HEK293 (cell line): ENCODE data around the gene LRIT1.

Experiments
- KLF10 ChIP-seq: fragments of 450-650 bp; IDR thresholded peaks from 2 replicates; pipeline ENCODE4 v1.5.1; 2018; ENCODE audit warnings: missing biosample characterization, mild to moderate bottlenecking, missing genetic modification characterization
- KLF16 ChIP-seq: fragments of 450-650 bp; formaldehyde crosslinking; IDR thresholded peaks from 2 replicates; pipeline ENCODE4 v1.5.1; 2017; ENCODE audit warnings: missing biosample characterization, missing genetic modification characterization
- PRDM1 ChIP-seq: fragments of 450-650 bp; formaldehyde crosslinking; IDR thresholded peaks from 2 replicates; pipeline ENCODE4; 2016; ENCODE audit warnings: missing biosample characterization, missing genetic modification characterization
- ZNF274 ChIP-seq, 2 experiments: fragments of 200-500 bp in 1 of 2; fragments of 450-650 bp in 1 of 2; sonication (Bioruptor generic) in 1 of 2; formaldehyde crosslinking in 1 of 2; IDR thresholded peaks; 2 replicates each; pipeline versions ENCODE4 v1.5.1 to v1.6.1; 2014 to 2016; ENCODE audit warnings: borderline replicate concordance in 1 of 2, inconsistent platforms in 1 of 2, low read length in 1 of 2, missing biosample characterization in 1 of 2, missing genetic modification characterization in 1 of 2
- ZNF324 ChIP-seq: fragments of 450-650 bp; formaldehyde crosslinking; IDR thresholded peaks from 2 replicates; pipeline ENCODE4 v1.5.1; 2016; ENCODE audit warnings: missing biosample characterization, missing genetic modification characterization
- ZNF560 ChIP-seq: fragments of 450-650 bp; formaldehyde crosslinking; IDR thresholded peaks from 2 replicates; pipeline ENCODE4 v1.5.1; 2017; ENCODE audit warnings: missing biosample characterization, missing genetic modification characterization, borderline replicate concordance
- ZNF76 ChIP-seq: fragments of 450-650 bp; formaldehyde crosslinking; IDR thresholded peaks from 2 replicates; pipeline ENCODE4; 2016; ENCODE audit warnings: low read depth, missing biosample characterization, missing genetic modification characterization, borderline replicate concordance
- ZNF792 ChIP-seq: fragments of 450-650 bp; formaldehyde crosslinking; IDR thresholded peaks from 2 replicates; pipeline ENCODE4 v1.5.1; 2016; ENCODE audit warnings: missing biosample characterization, missing genetic modification characterization
- TF ChIP-seq, protein P1 (sequence below): fragments of 450-650 bp; formaldehyde crosslinking; IDR thresholded peaks from 2 replicates; pipeline ENCODE4 v1.5.1; 2016; ENCODE audit warnings: missing biosample characterization, missing genetic modification characterization
- TF ChIP-seq, protein P2 (sequence below): fragments of 450-650 bp; IDR thresholded peaks from 2 replicates; pipeline ENCODE4 v1.5.1; 2018; ENCODE audit warnings: missing biosample characterization, mild to moderate bottlenecking, missing genetic modification characterization
- TF ChIP-seq, protein P3 (sequence below): fragments of 450-650 bp; formaldehyde crosslinking; IDR thresholded peaks from 2 replicates; pipeline ENCODE4 v1.5.1; 2016; ENCODE audit warnings: missing biosample characterization, missing genetic modification characterization
- TF ChIP-seq, protein P4 (sequence below): fragments of 450-650 bp; formaldehyde crosslinking; IDR thresholded peaks from 2 replicates; pipeline ENCODE4 v1.5.1; 2016; ENCODE audit warnings: missing biosample characterization, missing genetic modification characterization

DNA sequence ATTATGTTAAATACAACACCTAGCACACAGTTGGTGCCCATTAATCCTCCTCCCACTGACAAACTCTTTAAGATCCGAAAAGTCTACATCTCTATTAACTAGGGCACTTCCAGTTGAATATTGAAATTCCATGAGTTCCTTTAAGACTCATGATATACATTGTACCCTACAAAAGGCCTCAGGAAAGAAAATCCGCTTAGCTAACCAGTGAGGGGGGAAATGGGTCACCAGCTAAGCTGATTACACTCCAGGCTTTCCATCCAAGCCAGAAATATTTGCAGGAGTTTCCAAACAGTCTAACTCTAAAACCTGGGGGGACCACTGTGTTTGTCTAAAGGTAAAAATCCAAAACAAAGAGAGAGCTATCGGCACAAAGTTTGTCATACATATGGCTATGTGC, 14.7 kb downstream of the LRIT1 start:
- TF ChIP-seq, protein P1, sequence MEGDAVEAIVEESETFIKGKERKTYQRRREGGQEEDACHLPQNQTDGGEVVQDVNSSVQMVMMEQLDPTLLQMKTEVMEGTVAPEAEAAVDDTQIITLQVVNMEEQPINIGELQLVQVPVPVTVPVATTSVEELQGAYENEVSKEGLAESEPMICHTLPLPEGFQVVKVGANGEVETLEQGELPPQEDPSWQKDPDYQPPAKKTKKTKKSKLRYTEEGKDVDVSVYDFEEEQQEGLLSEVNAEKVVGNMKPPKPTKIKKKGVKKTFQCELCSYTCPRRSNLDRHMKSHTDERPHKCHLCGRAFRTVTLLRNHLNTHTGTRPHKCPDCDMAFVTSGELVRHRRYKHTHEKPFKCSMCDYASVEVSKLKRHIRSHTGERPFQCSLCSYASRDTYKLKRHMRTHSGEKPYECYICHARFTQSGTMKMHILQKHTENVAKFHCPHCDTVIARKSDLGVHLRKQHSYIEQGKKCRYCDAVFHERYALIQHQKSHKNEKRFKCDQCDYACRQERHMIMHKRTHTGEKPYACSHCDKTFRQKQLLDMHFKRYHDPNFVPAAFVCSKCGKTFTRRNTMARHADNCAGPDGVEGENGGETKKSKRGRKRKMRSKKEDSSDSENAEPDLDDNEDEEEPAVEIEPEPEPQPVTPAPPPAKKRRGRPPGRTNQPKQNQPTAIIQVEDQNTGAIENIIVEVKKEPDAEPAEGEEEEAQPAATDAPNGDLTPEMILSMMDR (tag by site-specific recombination) = no peak
- TF ChIP-seq ZNF274 (IDR thresholded peaks at IDR 0.05; ENCODE audit: low read length) = no peak
- no peak for TF ChIP-seq ZNF274 (tag by site-specific recombination; IDR thresholded peaks at IDR 0.05; ENCODE audit: borderline replicate concordance)
- TF ChIP-seq ZNF76 (tag by site-specific recombination) = no peak
- TF ChIP-seq, protein P2, sequence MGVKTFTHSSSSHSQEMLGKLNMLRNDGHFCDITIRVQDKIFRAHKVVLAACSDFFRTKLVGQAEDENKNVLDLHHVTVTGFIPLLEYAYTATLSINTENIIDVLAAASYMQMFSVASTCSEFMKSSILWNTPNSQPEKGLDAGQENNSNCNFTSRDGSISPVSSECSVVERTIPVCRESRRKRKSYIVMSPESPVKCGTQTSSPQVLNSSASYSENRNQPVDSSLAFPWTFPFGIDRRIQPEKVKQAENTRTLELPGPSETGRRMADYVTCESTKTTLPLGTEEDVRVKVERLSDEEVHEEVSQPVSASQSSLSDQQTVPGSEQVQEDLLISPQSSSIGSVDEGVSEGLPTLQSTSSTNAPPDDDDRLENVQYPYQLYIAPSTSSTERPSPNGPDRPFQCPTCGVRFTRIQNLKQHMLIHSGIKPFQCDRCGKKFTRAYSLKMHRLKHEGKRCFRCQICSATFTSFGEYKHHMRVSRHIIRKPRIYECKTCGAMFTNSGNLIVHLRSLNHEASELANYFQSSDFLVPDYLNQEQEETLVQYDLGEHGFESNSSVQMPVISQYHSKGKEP (tag by site-specific recombination) = no peak
- TF ChIP-seq KLF16 (tag by site-specific recombination) = no peak
- no peak for TF ChIP-seq KLF10
- TF ChIP-seq ZNF324 (tag by site-specific recombination) = no peak
- no peak for TF ChIP-seq PRDM1
- no peak for TF ChIP-seq ZNF792
- no peak for TF ChIP-seq ZNF560 (tag by site-specific recombination)
- TF ChIP-seq, protein P3, sequence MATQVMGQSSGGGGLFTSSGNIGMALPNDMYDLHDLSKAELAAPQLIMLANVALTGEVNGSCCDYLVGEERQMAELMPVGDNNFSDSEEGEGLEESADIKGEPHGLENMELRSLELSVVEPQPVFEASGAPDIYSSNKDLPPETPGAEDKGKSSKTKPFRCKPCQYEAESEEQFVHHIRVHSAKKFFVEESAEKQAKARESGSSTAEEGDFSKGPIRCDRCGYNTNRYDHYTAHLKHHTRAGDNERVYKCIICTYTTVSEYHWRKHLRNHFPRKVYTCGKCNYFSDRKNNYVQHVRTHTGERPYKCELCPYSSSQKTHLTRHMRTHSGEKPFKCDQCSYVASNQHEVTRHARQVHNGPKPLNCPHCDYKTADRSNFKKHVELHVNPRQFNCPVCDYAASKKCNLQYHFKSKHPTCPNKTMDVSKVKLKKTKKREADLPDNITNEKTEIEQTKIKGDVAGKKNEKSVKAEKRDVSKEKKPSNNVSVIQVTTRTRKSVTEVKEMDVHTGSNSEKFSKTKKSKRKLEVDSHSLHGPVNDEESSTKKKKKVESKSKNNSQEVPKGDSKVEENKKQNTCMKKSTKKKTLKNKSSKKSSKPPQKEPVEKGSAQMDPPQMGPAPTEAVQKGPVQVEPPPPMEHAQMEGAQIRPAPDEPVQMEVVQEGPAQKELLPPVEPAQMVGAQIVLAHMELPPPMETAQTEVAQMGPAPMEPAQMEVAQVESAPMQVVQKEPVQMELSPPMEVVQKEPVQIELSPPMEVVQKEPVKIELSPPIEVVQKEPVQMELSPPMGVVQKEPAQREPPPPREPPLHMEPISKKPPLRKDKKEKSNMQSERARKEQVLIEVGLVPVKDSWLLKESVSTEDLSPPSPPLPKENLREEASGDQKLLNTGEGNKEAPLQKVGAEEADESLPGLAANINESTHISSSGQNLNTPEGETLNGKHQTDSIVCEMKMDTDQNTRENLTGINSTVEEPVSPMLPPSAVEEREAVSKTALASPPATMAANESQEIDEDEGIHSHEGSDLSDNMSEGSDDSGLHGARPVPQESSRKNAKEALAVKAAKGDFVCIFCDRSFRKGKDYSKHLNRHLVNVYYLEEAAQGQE (tag by site-specific recombination) = no peak
- TF ChIP-seq, protein P4, sequence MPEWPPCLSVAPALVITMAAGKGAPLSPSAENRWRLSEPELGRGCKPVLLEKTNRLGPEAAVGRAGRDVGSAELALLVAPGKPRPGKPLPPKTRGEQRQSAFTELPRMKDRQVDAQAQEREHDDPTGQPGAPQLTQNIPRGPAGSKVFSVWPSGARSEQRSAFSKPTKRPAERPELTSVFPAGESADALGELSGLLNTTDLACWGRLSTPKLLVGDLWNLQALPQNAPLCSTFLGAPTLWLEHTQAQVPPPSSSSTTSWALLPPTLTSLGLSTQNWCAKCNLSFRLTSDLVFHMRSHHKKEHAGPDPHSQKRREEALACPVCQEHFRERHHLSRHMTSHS (tag by site-specific recombination) = no peak
